Measurements from ENCODE around the gene HEATR3.

The HEATR3 gene

DNA sequence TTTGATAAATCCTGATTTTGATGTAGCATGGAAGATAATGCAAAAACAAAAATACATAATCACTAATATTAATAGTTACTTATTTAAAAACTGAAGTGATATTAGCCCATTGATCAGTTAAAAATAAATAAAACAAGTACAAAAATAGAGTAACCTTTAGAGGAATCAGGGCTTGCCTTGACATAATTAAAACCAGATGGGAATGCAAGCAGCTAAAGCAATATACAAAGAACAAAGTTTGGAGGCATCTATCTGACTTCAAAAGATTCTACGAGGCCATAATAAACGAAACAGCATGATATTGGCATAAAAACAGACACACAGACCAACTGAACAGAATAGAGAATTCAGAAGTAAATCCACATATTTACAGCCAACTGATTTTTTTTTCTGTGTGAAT, 15.0 kb upstream of the HEATR3 start:
- TF ChIP-seq, protein P1, sequence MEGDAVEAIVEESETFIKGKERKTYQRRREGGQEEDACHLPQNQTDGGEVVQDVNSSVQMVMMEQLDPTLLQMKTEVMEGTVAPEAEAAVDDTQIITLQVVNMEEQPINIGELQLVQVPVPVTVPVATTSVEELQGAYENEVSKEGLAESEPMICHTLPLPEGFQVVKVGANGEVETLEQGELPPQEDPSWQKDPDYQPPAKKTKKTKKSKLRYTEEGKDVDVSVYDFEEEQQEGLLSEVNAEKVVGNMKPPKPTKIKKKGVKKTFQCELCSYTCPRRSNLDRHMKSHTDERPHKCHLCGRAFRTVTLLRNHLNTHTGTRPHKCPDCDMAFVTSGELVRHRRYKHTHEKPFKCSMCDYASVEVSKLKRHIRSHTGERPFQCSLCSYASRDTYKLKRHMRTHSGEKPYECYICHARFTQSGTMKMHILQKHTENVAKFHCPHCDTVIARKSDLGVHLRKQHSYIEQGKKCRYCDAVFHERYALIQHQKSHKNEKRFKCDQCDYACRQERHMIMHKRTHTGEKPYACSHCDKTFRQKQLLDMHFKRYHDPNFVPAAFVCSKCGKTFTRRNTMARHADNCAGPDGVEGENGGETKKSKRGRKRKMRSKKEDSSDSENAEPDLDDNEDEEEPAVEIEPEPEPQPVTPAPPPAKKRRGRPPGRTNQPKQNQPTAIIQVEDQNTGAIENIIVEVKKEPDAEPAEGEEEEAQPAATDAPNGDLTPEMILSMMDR (IDR thresholded peaks at IDR 0.05; ENCODE audit: poor library complexity, severe bottlenecking), result no peak
- Histone ChIP-seq H3K27me3 (ENCODE audit: insufficient read depth, poor library complexity, severe bottlenecking) (no peaks in the 10 kb centered on the region), H3K9me3 (ENCODE audit: severe bottlenecking) (no peaks in the 10 kb centered on the region), H3K4me1 (ENCODE audit: insufficient read depth, poor library complexity, severe bottlenecking) (no peaks in the 10 kb centered on the region), H3K27ac (ENCODE audit: poor library complexity, severe bottlenecking) (no peak overlapping the region), H3K36me3 (ENCODE audit: low read depth) (no peaks in the 10 kb centered on the region), H3K4me3 (ENCODE audit: severe bottlenecking) (no peak overlapping the region)
- ATAC-seq (ENCODE audit: low read depth), result no peak
- DNase-seq (ENCODE audit: low spot score), result no peak

GRCh38 chr16:50056226-50056625, 9.5 kb upstream of the HEATR3 start:
- no peak overlapping the region for H3K27ac ChIP-seq (ENCODE audit: poor library complexity, severe bottlenecking)
- H3K9me3 ChIP-seq (ENCODE audit: severe bottlenecking), result no peaks in the 10 kb centered on the region
- ATAC-seq (ENCODE audit: low read depth) (no peak), DNase-seq (ENCODE audit: low spot score) (no peak)
- no peak overlapping the region for H3K4me3 ChIP-seq (ENCODE audit: severe bottlenecking)
- no peaks in the 10 kb centered on the region for H3K36me3 ChIP-seq (ENCODE audit: low read depth)
- no peaks in the 10 kb centered on the region for H3K4me1 ChIP-seq (ENCODE audit: insufficient read depth, poor library complexity, severe bottlenecking)
- TF ChIP-seq, protein P1 (IDR thresholded peaks at IDR 0.05; ENCODE audit: poor library complexity, severe bottlenecking), result no peak
- H3K27me3 ChIP-seq (ENCODE audit: insufficient read depth, poor library complexity, severe bottlenecking), result no peaks in the 10 kb centered on the region

GRCh38 chr16:50058091-50058771, 7.5 kb upstream of the HEATR3 start:
- Histone ChIP-seq H3K4me1 (ENCODE audit: insufficient read depth, poor library complexity, severe bottlenecking) (no peaks in the 10 kb centered on the region), H3K4me3 (ENCODE audit: severe bottlenecking) (no peak overlapping the region), H3K36me3 (ENCODE audit: low read depth) (no peaks in the 10 kb centered on the region), H3K27me3 (ENCODE audit: insufficient read depth, poor library complexity, severe bottlenecking) (no peaks in the 10 kb centered on the region), H3K9me3 (ENCODE audit: severe bottlenecking) (no peaks in the 10 kb centered on the region), H3K27ac (ENCODE audit: poor library complexity, severe bottlenecking) (no peak overlapping the region)
- ATAC-seq (ENCODE audit: low read depth) (no peak), DNase-seq (ENCODE audit: low spot score) (no peak)
- TF ChIP-seq, protein P1 (IDR thresholded peaks at IDR 0.05; ENCODE audit: poor library complexity, severe bottlenecking), result no peak

GRCh38 chr16:50059111-50059510, 6.7 kb upstream of the HEATR3 start:
- H3K9me3 ChIP-seq (ENCODE audit: severe bottlenecking), result no peaks in the 10 kb centered on the region
- TF ChIP-seq, protein P1 (IDR thresholded peaks at IDR 0.05; ENCODE audit: poor library complexity, severe bottlenecking), result no peak
- no peaks in the 10 kb centered on the region for H3K27me3 ChIP-seq (ENCODE audit: insufficient read depth, poor library complexity, severe bottlenecking)
- H3K27ac ChIP-seq (ENCODE audit: poor library complexity, severe bottlenecking), result no peak overlapping the region
- H3K36me3 ChIP-seq (ENCODE audit: low read depth), result no peaks in the 10 kb centered on the region
- DNase-seq (ENCODE audit: low spot score) (no peak), ATAC-seq (ENCODE audit: low read depth) (no peak)
- no peaks in the 10 kb centered on the region for H3K4me1 ChIP-seq (ENCODE audit: insufficient read depth, poor library complexity, severe bottlenecking)
- no peak overlapping the region for H3K4me3 ChIP-seq (ENCODE audit: severe bottlenecking)

GRCh38 chr16:50059669-50060068, 6.1 kb upstream of the HEATR3 start:
- H3K4me3 ChIP-seq (ENCODE audit: severe bottlenecking), result no peak overlapping the region
- no peaks in the 10 kb centered on the region for H3K4me1 ChIP-seq (ENCODE audit: insufficient read depth, poor library complexity, severe bottlenecking)
- no peak overlapping the region for H3K27ac ChIP-seq (ENCODE audit: poor library complexity, severe bottlenecking)
- ATAC-seq (ENCODE audit: low read depth) (no peak), DNase-seq (ENCODE audit: low spot score) (no peak)
- H3K36me3 ChIP-seq (ENCODE audit: low read depth), result no peaks in the 10 kb centered on the region
- H3K27me3 ChIP-seq (ENCODE audit: insufficient read depth, poor library complexity, severe bottlenecking), result no peaks in the 10 kb centered on the region
- no peaks in the 10 kb centered on the region for H3K9me3 ChIP-seq (ENCODE audit: severe bottlenecking)
- TF ChIP-seq, protein P1 (IDR thresholded peaks at IDR 0.05; ENCODE audit: poor library complexity, severe bottlenecking), result no peak
